Panc1 (cell line): ENCODE measurements around the gene KMT2E.

Experiments used
- POLR2AphosphoS5 ChIP-seq: IDR thresholded peaks from 2 replicates; pipeline ENCODE4 v1.6.1; 2012; ENCODE audit warnings: mild to moderate bottlenecking, low read depth, low read length, moderate library complexity
- TCF7L2 ChIP-seq: IDR thresholded peaks from 2 replicates; pipeline ENCODE4 v1.6.1; 2011; ENCODE audit warnings: mild to moderate bottlenecking, low read depth, low read length, inconsistent platforms
- TF ChIP-seq, protein P1 (sequence below): fragments of 450-650 bp; IDR thresholded peaks from 2 replicates; pipeline ENCODE4 v1.5.1; 2017; ENCODE audit warnings: mild to moderate bottlenecking

DNA sequence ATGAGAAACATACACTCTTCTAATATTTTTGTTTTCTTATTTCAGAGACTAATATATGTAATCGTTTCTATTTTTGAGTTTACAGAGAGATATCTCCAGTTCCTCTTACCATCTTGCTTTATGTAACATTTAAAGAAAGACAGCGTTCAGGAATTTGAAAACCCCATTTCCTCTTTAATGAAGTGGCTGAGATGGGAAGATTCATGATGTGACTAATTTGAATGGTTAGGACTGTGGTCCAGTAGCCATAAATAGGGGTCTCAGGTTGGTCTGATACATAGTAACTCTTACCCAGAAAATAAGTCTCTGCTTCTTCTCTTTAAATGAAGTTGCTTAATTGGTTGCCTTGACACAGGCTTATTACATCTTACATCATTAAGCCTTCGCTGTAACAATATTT, 6.9 kb downstream of the KMT2E start:
- no peak for TF ChIP-seq POLR2AphosphoS5
- TF ChIP-seq, protein P1, sequence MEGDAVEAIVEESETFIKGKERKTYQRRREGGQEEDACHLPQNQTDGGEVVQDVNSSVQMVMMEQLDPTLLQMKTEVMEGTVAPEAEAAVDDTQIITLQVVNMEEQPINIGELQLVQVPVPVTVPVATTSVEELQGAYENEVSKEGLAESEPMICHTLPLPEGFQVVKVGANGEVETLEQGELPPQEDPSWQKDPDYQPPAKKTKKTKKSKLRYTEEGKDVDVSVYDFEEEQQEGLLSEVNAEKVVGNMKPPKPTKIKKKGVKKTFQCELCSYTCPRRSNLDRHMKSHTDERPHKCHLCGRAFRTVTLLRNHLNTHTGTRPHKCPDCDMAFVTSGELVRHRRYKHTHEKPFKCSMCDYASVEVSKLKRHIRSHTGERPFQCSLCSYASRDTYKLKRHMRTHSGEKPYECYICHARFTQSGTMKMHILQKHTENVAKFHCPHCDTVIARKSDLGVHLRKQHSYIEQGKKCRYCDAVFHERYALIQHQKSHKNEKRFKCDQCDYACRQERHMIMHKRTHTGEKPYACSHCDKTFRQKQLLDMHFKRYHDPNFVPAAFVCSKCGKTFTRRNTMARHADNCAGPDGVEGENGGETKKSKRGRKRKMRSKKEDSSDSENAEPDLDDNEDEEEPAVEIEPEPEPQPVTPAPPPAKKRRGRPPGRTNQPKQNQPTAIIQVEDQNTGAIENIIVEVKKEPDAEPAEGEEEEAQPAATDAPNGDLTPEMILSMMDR = no peak
- TF ChIP-seq TCF7L2 = no peak
